HepG2 (cell line): ENCODE results near the gene SLC38A1. TPM values are rescaled to one million over a fixed set of nuclear protein-coding genes. Genes with fewer than 3 reads are reported as not detected.

ENCODE experiments used
- GATA4 ChIP-seq: sonication (generic); IDR thresholded peaks from 2 replicates; pipeline ENCODE4 v1.6.1; 2016; ENCODE audit warnings: antibody characterized with exemption, low read depth, borderline replicate concordance
- GLI4 ChIP-seq: sonication (generic); formaldehyde crosslinking; IDR thresholded peaks from 2 replicates; pipeline ENCODE4 v1.5.1; 2020; ENCODE audit warnings: missing genetic modification reagents, mild to moderate bottlenecking, moderate library complexity, borderline replicate concordance
- KAT2B ChIP-seq: fragments of 150-350 bp; IDR thresholded peaks from 2 replicates; pipeline ENCODE4 v1.6.1; 2014; ENCODE audit warnings: low read depth, low read length, borderline replicate concordance
- NR2C2 ChIP-seq: sonication (generic); formaldehyde crosslinking; IDR thresholded peaks from 2 replicates; pipeline ENCODE4 v1.4.0; 2020; ENCODE audit warnings: missing genetic modification reagents, mild to moderate bottlenecking, moderate library complexity, borderline replicate concordance
- ZBTB40 ChIP-seq, 2 experiments: fragments of 450-650 bp in 1 of 2; sonication (generic) in 1 of 2; formaldehyde crosslinking in 1 of 2; IDR thresholded peaks; 2 replicates each; pipeline versions ENCODE4 v1.6.1 to v1.8.0; 2016 to 2022; ENCODE audit warnings: antibody characterized with exemption in 1 of 2, mild to moderate bottlenecking in 1 of 2, missing genetic modification reagents in 1 of 2
- ZNF800 ChIP-seq: sonication (generic); formaldehyde crosslinking; IDR thresholded peaks from 2 replicates; pipeline ENCODE4 v1.4.0; 2020; ENCODE audit warnings: missing genetic modification reagents
- polyA plus RNA-seq, 8 experiments: library from polyadenylated mRNA; depleted of rRNA in 3 of 8; stranded (reverse) in 7 of 8; unstranded in 1 of 8; fragments of >200 nt; fragmentation: Illumina TruSeq in 4 of 8; extraction: Trizol in 4 of 8; gene quantifications; 2 replicates each; pipeline versions ENCODE4 v1.2.1 to v1.2.3, GENCODE V29; 2011 to 2016; ENCODE audit warnings: low read depth in 4 of 8, missing spikeins in 1 of 8, mixed read lengths in 1 of 8; ENCODE audit not compliant: insufficient read depth in 1 of 8
- total RNA-seq, 5 experiments: library from RNA; depleted of rRNA; stranded (reverse); fragments of >200 nt; fragmentation: Illumina TruSeq; extraction: Trizol; gene quantifications; 2 replicates each; pipeline ENCODE4 v1.2.3, GENCODE V29; 2016; ENCODE audit warnings: low read depth in 1 of 5
- TF ChIP-seq, protein P1 (sequence below), 2 experiments: fragments of 450-650 bp in 1 of 2; sonication (generic) in 1 of 2; formaldehyde crosslinking; IDR thresholded peaks; 2 replicates each; pipeline versions ENCODE4 v1.5.0 to v1.8.0; 2020 to 2022; ENCODE audit warnings: mild to moderate bottlenecking in 1 of 2, missing genetic modification reagents in 1 of 2
- TF ChIP-seq, protein P2 (sequence below), 2 experiments: IDR thresholded peaks; 2 replicates each; pipeline ENCODE4 v1.6.1; 2011 to 2012; ENCODE audit warnings: low read length in 2 of 2, borderline replicate concordance in 1 of 2, low read depth in 1 of 2, mild to moderate bottlenecking in 1 of 2, moderate library complexity in 1 of 2

Gene SLC38A1
- total and polyA plus RNA-seq, 2 of the 13 experiments (the other 11 are each of a cell fraction or from before 2014, with no cell fraction given), result 47.0 to 50.6 TPM

- TF ChIP-seq ZBTB40 (IDR thresholded peaks at IDR 0.05) (no peak), ZBTB40 (CRISPR knock-in tag; IDR thresholded peaks at IDR 0.05) (peak; percentile 90), KAT2B (no peak), ZNF800 (CRISPR knock-in tag) (peak; percentile 78), GATA4 (no peak), GLI4 (CRISPR knock-in tag) (peak; percentile 89; the same call in 1 of the 2 replicates), NR2C2 (CRISPR knock-in tag) (peak; percentile 71)
- TF ChIP-seq, protein P1, sequence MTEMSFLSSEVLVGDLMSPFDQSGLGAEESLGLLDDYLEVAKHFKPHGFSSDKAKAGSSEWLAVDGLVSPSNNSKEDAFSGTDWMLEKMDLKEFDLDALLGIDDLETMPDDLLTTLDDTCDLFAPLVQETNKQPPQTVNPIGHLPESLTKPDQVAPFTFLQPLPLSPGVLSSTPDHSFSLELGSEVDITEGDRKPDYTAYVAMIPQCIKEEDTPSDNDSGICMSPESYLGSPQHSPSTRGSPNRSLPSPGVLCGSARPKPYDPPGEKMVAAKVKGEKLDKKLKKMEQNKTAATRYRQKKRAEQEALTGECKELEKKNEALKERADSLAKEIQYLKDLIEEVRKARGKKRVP (CRISPR knock-in tag; IDR thresholded peaks at IDR 0.05), result peak; percentile 73 to 99; a peak in 3 of 4 replicates
- TF ChIP-seq, protein P2, sequence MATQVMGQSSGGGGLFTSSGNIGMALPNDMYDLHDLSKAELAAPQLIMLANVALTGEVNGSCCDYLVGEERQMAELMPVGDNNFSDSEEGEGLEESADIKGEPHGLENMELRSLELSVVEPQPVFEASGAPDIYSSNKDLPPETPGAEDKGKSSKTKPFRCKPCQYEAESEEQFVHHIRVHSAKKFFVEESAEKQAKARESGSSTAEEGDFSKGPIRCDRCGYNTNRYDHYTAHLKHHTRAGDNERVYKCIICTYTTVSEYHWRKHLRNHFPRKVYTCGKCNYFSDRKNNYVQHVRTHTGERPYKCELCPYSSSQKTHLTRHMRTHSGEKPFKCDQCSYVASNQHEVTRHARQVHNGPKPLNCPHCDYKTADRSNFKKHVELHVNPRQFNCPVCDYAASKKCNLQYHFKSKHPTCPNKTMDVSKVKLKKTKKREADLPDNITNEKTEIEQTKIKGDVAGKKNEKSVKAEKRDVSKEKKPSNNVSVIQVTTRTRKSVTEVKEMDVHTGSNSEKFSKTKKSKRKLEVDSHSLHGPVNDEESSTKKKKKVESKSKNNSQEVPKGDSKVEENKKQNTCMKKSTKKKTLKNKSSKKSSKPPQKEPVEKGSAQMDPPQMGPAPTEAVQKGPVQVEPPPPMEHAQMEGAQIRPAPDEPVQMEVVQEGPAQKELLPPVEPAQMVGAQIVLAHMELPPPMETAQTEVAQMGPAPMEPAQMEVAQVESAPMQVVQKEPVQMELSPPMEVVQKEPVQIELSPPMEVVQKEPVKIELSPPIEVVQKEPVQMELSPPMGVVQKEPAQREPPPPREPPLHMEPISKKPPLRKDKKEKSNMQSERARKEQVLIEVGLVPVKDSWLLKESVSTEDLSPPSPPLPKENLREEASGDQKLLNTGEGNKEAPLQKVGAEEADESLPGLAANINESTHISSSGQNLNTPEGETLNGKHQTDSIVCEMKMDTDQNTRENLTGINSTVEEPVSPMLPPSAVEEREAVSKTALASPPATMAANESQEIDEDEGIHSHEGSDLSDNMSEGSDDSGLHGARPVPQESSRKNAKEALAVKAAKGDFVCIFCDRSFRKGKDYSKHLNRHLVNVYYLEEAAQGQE (IDR thresholded peaks at IDR 0.05; ENCODE audit: borderline replicate concordance in 1 of 2, low read depth in 1 of 2, low read length in 2 of 2), result no peak
Observed at GRCh38 chr12:46268583-46269428, at the start of gene SLC38A1 (continued).
